Testis (tissue), 3 donors: Measurements from ENCODE around the gene FRMD3. TPM values are rescaled to one million over a fixed set of nuclear protein-coding genes. Genes with fewer than 3 reads are reported as not detected.

Experiments
- DNase-seq: peaks from one replicate; pipeline ENCODE4 v3.0.0-alpha.2; 2019
- H3K27ac ChIP-seq, 2 donors: fragments of 200-600 bp; sonication (generic); one replicate each; pipeline ENCODE4 v1.5.1; 2019
- H3K27me3 ChIP-seq: fragments of 200-600 bp; sonication (generic); one replicate; pipeline ENCODE4 v1.5.1; 2019
- H3K36me3 ChIP-seq: fragments of 200-600 bp; sonication (generic); one replicate; pipeline ENCODE4 v1.5.1; 2017; ENCODE audit warnings: low read depth; ENCODE audit errors: missing control alignments
- H3K4me1 ChIP-seq: fragments of 200-600 bp; sonication (generic); one replicate; pipeline ENCODE4 v1.5.1; 2019
- H3K4me3 ChIP-seq, 2 donors: fragments of 200-600 bp; sonication (generic); one replicate each; pipeline ENCODE4 v1.5.1; 2017 to 2019
- H3K9me3 ChIP-seq: fragments of 200-600 bp; sonication (generic); one replicate; pipeline ENCODE4 v1.5.1; 2017
- CTCF ChIP-seq, 3 experiments: fragments of 450-650 bp in 2 of 3; fragments of 200-600 bp in 1 of 3; sonication (generic) in 1 of 3; IDR thresholded peaks; one replicate each; pipeline ENCODE4 v1.5.1; 2016 to 2019; ENCODE audit warnings: antibody characterized with exemption in 3 of 3, mild to moderate bottlenecking in 2 of 3, moderate library complexity in 1 of 3
- POLR2A ChIP-seq: fragments of 450-650 bp; IDR thresholded peaks from one replicate; pipeline ENCODE4 v1.6.1; 2017; ENCODE audit warnings: antibody characterized with exemption, mild to moderate bottlenecking, moderate library complexity
- WGBS, 2 donors: methylation state at CpG; one replicate each; pipeline ENCODE4 v1.1.5; 2018; 5-methylcytosine and 5-hydroxymethylcytosine counted together
- intact Hi-C: fragments of 100-400 bp; cut with DNase I; formaldehyde crosslinking; loops from one replicate; pipeline ENCODE4 v1.15.1; 2023; ENCODE audit warnings: low total_unique reads
- polyA plus RNA-seq: library from polyadenylated mRNA; stranded (reverse); fragments of 350-450 nt; fragmentation: Illumina TruSeq; extraction: RNeasy Lipid Tissue Mini Kit (QIAGEN cat#74804); gene quantifications from one replicate; pipeline ENCODE4 v1.2.3, GENCODE V29; 2014; ENCODE audit warnings: low read depth, low replicate concordance; ENCODE audit not compliant: insufficient read depth
- total RNA-seq, 2 donors: library from RNA; depleted of rRNA; stranded (reverse); fragments of >200 nt; gene quantifications; one replicate each; pipeline ENCODE4 v1.2.3, GENCODE V29; 2016

FRMD3 gene
- total and polyA plus RNA-seq, 3 donors from 2014 or later = 5.5 to 16.2 (median 12.5) TPM

GRCh38 chr9:83284746-83285145 is 253.5 kb downstream of the FRMD3 start:
- no peak for TF ChIP-seq POLR2A
- no peak for TF ChIP-seq CTCF (IDR thresholded peaks at IDR 0.05)
- Histone ChIP-seq H3K4me3 (no peak overlapping the region), H3K4me1 (peaks cover 12% of the 10 kb centered on the region), H3K27ac (no peak overlapping the region), H3K36me3 (no peaks in the 10 kb centered on the region), H3K27me3 (no peaks in the 10 kb centered on the region), H3K9me3 (no peaks in the 10 kb centered on the region)
- WGBS, 2 donors = 96 to 100% methylated on average over 5 of the region's 5 CpGs
- no peak for DNase-seq
- intact Hi-C loops = no loop called here

DNA sequence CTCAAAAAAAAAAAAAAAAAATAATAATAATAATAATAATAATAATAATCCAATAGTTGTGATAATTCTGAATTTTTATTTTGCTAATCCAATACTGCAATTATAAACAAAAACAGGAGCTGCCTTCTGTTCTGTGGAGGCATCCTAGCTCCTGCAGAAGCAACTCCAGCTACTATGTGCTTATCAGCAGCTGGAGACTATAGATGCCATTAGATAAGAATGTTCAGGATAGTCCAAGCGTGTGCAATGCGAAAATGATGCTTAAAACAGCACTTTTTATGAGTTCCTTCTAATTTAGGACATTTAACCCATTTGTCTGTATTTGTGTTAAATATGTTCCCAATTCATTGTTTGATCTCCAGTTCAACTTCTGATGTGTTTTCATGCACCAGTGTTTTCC is 254.7 kb downstream of the FRMD3 start:
- intact Hi-C loops = no loop called here
- TF ChIP-seq POLR2A = no peak
- no peak for TF ChIP-seq CTCF (IDR thresholded peaks at IDR 0.05)
- peaks cover 12% of the 10 kb centered on the region for H3K4me1 ChIP-seq
- no peak overlapping the region for H3K4me3 ChIP-seq
- H3K27ac ChIP-seq = no peak overlapping the region
- no peaks in the 10 kb centered on the region for H3K36me3 ChIP-seq
- H3K9me3 ChIP-seq = no peaks in the 10 kb centered on the region
- DNase-seq = no peak
- 91 to 95% methylated on average over 2 of the region's 2 CpGs for WGBS, 2 donors
- H3K27me3 ChIP-seq = no peaks in the 10 kb centered on the region

DNA sequence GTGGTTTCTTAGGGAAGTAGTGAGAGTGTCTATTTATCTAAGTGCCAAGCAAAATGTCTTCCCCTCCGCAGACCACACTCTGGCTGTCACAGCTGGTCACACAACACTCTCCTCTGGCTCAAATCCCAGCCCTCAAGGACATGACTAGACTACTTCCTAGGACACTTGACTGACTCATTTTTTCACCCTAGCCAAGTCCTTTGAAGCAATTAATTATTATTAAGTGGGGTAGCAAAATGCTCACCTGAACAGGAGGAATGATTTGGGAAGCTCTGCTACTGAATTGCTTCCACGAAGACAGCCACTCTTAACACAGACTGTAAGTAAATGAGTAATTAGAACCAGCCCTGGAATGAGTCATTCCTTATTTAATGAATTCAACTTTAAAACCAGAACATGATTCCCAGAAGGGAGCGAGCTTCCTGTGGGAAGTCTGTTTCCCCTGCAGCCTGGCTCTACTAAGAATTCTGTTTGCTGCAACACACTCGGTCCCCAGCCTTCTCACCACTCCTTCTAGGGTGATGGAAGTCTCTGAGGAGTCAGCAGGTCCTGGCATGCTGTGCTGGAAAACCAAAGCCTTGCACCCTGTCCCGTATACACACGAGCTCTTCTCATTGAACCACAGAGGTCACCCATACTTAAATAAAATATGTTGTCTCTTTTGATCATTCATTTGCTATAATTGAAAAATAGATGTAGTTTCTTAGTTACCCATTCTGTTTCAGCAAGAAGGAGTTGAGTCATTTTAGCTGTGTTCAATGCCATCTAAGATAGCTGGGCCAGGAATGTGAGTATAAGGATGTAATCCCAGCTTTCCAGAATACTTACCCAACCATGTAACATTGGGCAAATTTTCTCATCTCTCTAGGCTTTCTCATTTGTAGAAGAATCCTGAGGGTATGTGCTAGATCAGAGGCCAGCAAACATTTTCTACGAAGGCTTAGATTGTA is 256.6 kb downstream of the FRMD3 start:
- TF ChIP-seq CTCF (IDR thresholded peaks at IDR 0.05) = no peak
- TF ChIP-seq POLR2A = no peak
- Histone ChIP-seq H3K27me3 (no peaks in the 10 kb centered on the region), H3K4me1 (peaks cover 12% of the 10 kb centered on the region), H3K9me3 (no peaks in the 10 kb centered on the region), H3K4me3 (no peak overlapping the region), H3K36me3 (no peaks in the 10 kb centered on the region), H3K27ac (no peak overlapping the region)
- intact Hi-C loops = no loop called here
- WGBS, 2 donors = 57% methylated on average over 7 of the region's 7 CpGs
- DNase-seq = peak; percentile 76

- WGBS, 2 donors = 47 to 56% methylated on average over 2 of the region's 2 CpGs
- Histone ChIP-seq H3K27ac (no peak overlapping the region), H3K27me3 (no peaks in the 10 kb centered on the region), H3K4me3 (no peak overlapping the region), H3K9me3 (no peaks in the 10 kb centered on the region), H3K36me3 (no peaks in the 10 kb centered on the region), H3K4me1 (peaks cover 12% of the 10 kb centered on the region)
- no peak for TF ChIP-seq CTCF (IDR thresholded peaks at IDR 0.05)
- TF ChIP-seq POLR2A = no peak
- DNase-seq = no peak
- intact Hi-C loops = no loop called here
Measured at GRCh38 chr9:83280790-83281189, 257.4 kb downstream of the FRMD3 start.
